ENCODE results near the gene MT1B. TPM values are rescaled to one million over a fixed set of nuclear protein-coding genes. Genes with fewer than 3 reads are reported as not detected.
A peak's percentile ranks its signal among the peaks of the same experiment; 100 is the strongest.

MT1B gene
- total and polyA plus RNA-seq, 2 of the 13 experiments (the other 11 are each of a cell fraction or from before 2014, with no cell fraction given): 0.89 TPM; not detected in 1

DNA sequence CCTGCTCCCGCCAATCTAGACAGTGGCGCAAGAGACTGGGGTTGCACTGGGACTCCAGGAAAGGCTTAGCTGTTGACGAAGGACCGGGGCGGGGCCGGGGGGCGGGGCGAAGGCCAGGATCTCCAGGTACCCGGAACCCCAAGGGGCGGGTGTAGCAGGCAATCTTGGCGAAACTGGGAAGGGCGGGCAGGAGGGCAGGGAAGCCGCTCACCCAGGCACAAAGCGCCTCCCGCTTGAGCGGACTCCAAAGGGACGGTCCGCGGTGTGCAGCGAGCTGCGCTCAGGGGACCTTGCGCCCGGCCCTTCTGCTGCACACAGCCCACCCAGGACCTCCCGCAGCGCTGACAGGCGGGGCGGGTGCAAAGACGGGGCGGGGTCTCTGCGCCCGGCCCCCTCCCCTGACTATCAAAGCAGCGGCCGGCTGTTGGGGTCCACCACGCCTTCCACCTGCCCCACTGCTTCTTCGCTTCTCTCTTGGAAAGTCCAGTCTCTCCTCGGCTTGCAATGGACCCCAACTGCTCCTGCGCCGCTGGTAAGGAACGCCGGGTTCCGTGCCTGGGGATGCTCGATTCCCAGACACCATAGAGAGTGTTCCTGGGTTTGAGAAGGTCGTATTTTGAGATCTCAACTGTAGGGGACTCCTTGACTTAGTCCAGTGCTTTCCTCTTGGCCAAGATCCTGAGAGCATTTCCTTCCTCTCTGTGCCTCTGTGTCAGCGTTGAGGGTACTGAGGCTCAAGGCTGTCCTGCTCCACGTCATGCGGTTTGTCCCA is 6.1 kb downstream of the MT1B start, which contains the start of gene MT1F (continued):
- TF ChIP-seq, protein P1, sequence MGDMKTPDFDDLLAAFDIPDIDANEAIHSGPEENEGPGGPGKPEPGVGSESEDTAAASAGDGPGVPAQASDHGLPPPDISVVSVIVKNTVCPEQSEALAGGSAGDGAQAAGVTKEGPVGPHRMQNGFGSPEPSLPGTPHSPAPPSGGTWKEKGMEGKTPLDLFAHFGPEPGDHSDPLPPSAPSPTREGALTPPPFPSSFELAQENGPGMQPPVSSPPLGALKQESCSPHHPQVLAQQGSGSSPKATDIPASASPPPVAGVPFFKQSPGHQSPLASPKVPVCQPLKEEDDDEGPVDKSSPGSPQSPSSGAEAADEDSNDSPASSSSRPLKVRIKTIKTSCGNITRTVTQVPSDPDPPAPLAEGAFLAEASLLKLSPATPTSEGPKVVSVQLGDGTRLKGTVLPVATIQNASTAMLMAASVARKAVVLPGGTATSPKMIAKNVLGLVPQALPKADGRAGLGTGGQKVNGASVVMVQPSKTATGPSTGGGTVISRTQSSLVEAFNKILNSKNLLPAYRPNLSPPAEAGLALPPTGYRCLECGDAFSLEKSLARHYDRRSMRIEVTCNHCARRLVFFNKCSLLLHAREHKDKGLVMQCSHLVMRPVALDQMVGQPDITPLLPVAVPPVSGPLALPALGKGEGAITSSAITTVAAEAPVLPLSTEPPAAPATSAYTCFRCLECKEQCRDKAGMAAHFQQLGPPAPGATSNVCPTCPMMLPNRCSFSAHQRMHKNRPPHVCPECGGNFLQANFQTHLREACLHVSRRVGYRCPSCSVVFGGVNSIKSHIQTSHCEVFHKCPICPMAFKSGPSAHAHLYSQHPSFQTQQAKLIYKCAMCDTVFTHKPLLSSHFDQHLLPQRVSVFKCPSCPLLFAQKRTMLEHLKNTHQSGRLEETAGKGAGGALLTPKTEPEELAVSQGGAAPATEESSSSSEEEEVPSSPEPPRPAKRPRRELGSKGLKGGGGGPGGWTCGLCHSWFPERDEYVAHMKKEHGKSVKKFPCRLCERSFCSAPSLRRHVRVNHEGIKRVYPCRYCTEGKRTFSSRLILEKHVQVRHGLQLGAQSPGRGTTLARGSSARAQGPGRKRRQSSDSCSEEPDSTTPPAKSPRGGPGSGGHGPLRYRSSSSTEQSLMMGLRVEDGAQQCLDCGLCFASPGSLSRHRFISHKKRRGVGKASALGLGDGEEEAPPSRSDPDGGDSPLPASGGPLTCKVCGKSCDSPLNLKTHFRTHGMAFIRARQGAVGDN (CRISPR knock-in tag; IDR thresholded peaks at IDR 0.05): peak; percentile 68
- TF ChIP-seq ZNF10 (CRISPR knock-in tag; IDR thresholded peaks at IDR 0.05; ENCODE audit: borderline replicate concordance, low read depth): no peak
- TF ChIP-seq, protein P2, sequence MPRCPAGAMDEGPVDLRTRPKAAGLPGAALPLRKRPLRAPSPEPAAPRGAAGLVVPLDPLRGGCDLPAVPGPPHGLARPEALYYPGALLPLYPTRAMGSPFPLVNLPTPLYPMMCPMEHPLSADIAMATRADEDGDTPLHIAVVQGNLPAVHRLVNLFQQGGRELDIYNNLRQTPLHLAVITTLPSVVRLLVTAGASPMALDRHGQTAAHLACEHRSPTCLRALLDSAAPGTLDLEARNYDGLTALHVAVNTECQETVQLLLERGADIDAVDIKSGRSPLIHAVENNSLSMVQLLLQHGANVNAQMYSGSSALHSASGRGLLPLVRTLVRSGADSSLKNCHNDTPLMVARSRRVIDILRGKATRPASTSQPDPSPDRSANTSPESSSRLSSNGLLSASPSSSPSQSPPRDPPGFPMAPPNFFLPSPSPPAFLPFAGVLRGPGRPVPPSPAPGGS (CRISPR knock-in tag; IDR thresholded peaks at IDR 0.05): peak; percentile 80; the same call in 1 of the 2 replicates
- TF ChIP-seq ZNF441 (CRISPR knock-in tag; IDR thresholded peaks at IDR 0.05; ENCODE audit: borderline replicate concordance): peak; percentile 53; the same call in 1 of the 2 replicates
- TF ChIP-seq, protein P3, sequence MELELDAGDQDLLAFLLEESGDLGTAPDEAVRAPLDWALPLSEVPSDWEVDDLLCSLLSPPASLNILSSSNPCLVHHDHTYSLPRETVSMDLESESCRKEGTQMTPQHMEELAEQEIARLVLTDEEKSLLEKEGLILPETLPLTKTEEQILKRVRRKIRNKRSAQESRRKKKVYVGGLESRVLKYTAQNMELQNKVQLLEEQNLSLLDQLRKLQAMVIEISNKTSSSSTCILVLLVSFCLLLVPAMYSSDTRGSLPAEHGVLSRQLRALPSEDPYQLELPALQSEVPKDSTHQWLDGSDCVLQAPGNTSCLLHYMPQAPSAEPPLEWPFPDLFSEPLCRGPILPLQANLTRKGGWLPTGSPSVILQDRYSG (CRISPR knock-in tag; IDR thresholded peaks at IDR 0.05): no peak; the same call in 1 of the 2 replicates
- TF ChIP-seq ZNF317 (CRISPR knock-in tag; IDR thresholded peaks at IDR 0.05): 0 out of 2 replicates have a peak, but pooled peaks have one; percentile 46
- TF ChIP-seq PHF8 (CRISPR knock-in tag; IDR thresholded peaks at IDR 0.05): peak; percentile 48; the same call in 1 of the 2 replicates
- TF ChIP-seq ZNF232 (CRISPR knock-in tag; IDR thresholded peaks at IDR 0.05; ENCODE audit: borderline replicate concordance): no peak
- TF ChIP-seq CCDC6 (CRISPR knock-in tag; IDR thresholded peaks at IDR 0.05): no peak; the same call in 1 of the 2 replicates
- no peak for TF ChIP-seq ZNF44 (CRISPR knock-in tag; IDR thresholded peaks at IDR 0.05)
- TF ChIP-seq, protein P4, sequence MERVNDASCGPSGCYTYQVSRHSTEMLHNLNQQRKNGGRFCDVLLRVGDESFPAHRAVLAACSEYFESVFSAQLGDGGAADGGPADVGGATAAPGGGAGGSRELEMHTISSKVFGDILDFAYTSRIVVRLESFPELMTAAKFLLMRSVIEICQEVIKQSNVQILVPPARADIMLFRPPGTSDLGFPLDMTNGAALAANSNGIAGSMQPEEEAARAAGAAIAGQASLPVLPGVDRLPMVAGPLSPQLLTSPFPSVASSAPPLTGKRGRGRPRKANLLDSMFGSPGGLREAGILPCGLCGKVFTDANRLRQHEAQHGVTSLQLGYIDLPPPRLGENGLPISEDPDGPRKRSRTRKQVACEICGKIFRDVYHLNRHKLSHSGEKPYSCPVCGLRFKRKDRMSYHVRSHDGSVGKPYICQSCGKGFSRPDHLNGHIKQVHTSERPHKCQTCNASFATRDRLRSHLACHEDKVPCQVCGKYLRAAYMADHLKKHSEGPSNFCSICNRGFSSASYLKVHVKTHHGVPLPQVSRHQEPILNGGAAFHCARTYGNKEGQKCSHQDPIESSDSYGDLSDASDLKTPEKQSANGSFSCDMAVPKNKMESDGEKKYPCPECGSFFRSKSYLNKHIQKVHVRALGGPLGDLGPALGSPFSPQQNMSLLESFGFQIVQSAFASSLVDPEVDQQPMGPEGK (CRISPR knock-in tag; IDR thresholded peaks at IDR 0.05): no peak
- TF ChIP-seq, protein P5, sequence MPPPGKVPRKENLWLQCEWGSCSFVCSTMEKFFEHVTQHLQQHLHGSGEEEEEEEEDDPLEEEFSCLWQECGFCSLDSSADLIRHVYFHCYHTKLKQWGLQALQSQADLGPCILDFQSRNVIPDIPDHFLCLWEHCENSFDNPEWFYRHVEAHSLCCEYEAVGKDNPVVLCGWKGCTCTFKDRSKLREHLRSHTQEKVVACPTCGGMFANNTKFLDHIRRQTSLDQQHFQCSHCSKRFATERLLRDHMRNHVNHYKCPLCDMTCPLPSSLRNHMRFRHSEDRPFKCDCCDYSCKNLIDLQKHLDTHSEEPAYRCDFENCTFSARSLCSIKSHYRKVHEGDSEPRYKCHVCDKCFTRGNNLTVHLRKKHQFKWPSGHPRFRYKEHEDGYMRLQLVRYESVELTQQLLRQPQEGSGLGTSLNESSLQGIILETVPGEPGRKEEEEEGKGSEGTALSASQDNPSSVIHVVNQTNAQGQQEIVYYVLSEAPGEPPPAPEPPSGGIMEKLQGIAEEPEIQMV (CRISPR knock-in tag; IDR thresholded peaks at IDR 0.05; ENCODE audit: low read depth): no peak; the same call in 1 of the 2 replicates
- TF ChIP-seq ZNF766 (CRISPR knock-in tag; IDR thresholded peaks at IDR 0.05; ENCODE audit: borderline replicate concordance): 0 out of 2 replicates have a peak, but pooled peaks have one; percentile 36
- TF ChIP-seq ZNF101 (CRISPR knock-in tag; IDR thresholded peaks at IDR 0.05; ENCODE audit: borderline replicate concordance, low read depth): no peak
- 0 out of 2 replicates have a peak, but pooled peaks have one; percentile 34 for TF ChIP-seq ZNF615 (CRISPR knock-in tag; IDR thresholded peaks at IDR 0.05; ENCODE audit: borderline replicate concordance)
- TF ChIP-seq, protein P6, sequence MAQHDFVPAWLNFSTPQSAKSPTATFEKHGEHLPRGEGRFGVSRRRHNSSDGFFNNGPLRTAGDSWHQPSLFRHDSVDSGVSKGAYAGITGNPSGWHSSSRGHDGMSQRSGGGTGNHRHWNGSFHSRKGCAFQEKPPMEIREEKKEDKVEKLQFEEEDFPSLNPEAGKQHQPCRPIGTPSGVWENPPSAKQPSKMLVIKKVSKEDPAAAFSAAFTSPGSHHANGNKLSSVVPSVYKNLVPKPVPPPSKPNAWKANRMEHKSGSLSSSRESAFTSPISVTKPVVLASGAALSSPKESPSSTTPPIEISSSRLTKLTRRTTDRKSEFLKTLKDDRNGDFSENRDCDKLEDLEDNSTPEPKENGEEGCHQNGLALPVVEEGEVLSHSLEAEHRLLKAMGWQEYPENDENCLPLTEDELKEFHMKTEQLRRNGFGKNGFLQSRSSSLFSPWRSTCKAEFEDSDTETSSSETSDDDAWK (CRISPR knock-in tag; IDR thresholded peaks at IDR 0.05): no peak
